NCI-H510A (cell line): ENCODE data around the gene FNDC3A.
A peak's percentile ranks its signal among the peaks of the same experiment; 100 is the strongest.

Experiments
- DNase-seq: peaks from one replicate; lab custom pipeline; 2025; lab: John Stamatoyannopoulos, UW

Gene FNDC3A, protein sequence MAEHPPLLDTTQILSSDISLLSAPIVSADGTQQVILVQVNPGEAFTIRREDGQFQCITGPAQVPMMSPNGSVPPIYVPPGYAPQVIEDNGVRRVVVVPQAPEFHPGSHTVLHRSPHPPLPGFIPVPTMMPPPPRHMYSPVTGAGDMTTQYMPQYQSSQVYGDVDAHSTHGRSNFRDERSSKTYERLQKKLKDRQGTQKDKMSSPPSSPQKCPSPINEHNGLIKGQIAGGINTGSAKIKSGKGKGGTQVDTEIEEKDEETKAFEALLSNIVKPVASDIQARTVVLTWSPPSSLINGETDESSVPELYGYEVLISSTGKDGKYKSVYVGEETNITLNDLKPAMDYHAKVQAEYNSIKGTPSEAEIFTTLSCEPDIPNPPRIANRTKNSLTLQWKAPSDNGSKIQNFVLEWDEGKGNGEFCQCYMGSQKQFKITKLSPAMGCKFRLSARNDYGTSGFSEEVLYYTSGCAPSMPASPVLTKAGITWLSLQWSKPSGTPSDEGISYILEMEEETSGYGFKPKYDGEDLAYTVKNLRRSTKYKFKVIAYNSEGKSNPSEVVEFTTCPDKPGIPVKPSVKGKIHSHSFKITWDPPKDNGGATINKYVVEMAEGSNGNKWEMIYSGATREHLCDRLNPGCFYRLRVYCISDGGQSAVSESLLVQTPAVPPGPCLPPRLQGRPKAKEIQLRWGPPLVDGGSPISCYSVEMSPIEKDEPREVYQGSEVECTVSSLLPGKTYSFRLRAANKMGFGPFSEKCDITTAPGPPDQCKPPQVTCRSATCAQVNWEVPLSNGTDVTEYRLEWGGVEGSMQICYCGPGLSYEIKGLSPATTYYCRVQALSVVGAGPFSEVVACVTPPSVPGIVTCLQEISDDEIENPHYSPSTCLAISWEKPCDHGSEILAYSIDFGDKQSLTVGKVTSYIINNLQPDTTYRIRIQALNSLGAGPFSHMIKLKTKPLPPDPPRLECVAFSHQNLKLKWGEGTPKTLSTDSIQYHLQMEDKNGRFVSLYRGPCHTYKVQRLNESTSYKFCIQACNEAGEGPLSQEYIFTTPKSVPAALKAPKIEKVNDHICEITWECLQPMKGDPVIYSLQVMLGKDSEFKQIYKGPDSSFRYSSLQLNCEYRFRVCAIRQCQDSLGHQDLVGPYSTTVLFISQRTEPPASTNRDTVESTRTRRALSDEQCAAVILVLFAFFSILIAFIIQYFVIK

DNA sequence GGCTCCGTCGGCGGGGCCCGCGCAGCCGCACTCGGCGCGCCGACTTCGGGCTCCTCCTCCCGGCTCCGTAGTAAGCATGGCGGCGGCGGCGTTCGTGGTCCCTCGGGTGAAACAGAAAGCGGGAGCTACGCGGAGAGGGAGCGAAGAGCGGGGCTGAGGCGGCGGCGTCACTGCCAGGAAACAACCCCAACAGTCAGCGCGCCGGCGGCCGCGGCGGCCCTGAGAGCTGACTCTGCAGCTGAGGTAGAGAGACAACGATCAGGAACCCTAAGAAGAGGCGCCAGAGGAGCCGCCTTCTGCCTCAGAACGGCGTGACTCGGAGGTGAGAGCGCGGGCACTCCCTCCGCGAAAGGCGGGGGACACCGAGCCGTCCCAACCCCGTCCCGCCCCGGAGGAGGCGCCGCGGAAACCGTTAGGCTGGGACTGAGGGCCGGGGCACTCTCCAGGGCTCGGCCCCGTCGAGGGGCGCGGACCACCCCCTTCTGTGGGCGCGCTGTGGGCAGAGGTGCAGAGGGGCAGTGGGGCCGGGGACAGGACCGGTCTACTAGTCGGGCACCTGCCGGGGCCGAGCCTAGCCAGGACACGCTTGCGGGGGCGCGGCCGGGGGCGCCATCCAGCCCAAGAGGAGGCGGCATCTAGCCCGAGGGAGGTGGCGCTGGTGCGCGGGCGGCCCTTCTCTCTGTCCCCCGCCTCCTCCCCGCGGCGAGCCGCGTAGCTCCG lies at the start of gene FNDC3A:
Gene FNDC3A, plus strand, starts transcription at position 57 of the 720 bp plus-strand sequence. CDS start 30,279 bp downstream, outside the sequence.
- DNase-seq = peak; percentile 41

DNA sequence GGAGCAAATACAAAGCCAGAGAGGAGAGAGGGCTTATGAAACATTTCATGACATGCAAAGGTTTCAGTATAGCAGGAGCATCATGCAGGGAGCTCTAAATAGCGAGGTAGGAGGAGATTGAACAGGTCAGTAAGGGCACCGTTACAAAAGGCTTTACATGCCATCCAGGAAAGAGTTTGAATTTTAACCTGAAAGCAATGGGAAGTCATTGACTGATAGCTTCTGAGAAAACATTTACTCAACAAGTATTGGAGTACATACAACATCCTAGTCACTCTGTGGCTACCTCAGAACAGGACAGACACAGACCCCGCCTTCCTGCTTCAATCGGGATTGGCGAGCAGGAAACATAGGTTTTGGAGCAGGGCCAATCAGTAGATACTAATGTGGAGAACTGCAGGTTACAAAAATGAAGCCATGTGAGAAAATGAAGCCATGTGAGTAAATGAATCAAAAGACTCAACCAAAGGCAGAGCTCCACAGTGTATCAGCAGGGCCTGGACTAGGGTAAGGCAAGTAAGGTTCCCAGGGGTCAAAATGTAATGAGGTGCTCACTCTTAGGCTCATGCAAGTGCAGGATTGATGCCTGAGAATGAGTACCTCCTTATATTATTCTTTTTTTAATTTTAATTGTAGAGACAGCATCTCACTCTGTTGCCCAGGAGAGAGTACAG lies 46.8 kb upstream of the FNDC3A start:
- no peak for DNase-seq

DNA sequence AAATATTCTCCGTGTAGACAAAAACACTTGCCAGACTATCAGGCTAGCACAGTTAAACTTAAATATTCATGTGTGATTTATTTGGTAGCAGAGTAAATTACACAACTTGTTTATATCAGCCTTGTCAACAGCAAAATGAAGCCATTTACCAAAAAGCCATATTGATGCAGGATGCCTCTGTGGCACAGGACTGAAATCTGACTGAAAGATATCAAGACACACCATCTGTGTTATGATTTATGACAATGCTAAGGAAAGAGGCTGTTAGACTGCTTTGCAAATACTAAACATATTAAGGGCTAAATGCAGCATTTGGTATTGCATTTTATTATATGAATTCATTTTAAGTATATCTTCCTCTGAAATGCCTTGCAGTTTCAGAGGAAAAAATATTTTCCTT lies 44.8 kb upstream of the FNDC3A start:
- no peak for DNase-seq

DNA sequence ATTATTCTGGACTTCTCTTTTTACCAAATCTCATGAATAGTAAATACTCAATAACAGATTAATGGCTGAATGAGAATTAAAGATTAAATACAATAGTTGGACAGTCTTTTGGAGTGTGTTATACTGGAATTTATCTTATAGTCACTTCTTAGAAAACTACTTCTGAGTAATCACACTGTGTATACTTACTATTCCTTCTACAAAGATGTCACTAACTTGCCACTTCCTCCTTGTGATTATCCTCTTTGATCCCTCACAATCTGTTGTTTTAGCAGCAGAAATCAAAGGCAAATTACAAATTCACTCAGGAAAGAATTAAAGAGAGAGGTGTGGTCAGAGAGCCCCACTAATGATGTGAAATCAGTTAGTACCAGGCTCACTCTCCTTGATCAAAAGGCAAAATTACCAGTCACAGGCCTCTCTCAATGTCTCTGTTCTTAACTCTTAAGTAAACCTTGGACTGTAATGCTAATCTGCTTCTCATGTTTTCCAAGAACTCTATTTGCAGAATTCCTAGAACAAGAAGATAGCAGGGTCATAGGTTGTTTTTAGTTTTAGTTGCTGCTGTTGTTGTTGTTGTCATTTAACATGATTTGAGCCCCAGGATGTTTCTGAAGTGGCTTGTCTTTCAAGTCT lies 37.3 kb upstream of the FNDC3A start:
- no peak for DNase-seq

DNA sequence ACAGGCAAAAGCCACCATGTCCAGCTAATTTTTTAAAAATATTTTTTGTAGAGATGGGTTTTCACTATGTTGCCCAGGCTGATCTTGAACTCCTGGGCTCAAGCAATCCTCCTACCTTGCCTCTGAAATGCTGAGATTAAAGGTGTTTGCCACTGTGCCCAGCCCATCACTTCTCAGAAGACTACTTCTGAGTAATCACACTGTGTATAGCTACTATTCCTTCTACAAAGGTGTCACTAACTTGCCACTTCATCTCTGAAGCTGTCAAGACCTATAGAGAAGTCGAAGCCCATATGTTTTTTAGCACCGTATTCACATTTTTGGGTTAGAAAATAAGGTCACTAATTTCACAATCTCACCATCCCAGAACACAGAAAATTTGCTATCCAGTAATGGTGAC lies 36.0 kb upstream of the FNDC3A start:
- no peak for DNase-seq

DNA sequence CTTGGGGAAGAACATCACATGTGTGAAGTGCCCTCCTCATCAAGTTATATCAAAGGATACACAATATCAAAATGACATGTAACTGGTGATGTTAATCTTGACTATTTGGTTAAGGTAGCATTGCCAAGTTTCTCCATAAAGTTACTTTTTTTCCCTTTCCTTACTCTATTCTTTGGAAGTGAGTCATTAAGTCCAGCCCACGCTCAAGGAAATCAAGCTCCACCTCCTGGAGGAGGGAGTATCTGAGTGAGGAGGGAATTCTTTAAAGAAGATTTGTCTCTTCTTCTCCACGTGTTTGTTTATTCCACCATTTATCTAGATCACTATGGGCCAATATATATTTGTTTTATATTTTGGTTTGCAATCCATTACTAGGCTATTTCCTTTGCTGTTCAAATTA lies 33.6 kb upstream of the FNDC3A start:
- no peak for DNase-seq

DNA sequence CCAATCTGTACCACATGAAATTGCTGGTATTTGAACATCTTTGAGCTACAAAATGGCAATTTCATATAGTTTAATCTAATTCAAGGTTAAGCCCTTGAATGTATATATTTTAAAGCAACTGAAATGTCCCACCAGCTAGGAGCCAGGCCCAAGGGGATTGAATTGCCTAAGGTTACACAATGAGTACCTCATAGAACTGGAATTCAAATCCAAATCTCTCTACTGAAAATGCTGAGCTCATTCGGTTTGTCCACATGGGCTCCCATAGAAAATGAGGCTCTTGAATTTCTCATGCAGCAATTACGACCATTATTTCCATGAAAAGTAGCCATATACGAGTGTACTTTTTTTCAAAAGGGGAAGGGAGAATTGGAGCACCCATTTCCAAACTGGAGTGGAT lies 31.5 kb upstream of the FNDC3A start:
- DNase-seq = no peak

DNA sequence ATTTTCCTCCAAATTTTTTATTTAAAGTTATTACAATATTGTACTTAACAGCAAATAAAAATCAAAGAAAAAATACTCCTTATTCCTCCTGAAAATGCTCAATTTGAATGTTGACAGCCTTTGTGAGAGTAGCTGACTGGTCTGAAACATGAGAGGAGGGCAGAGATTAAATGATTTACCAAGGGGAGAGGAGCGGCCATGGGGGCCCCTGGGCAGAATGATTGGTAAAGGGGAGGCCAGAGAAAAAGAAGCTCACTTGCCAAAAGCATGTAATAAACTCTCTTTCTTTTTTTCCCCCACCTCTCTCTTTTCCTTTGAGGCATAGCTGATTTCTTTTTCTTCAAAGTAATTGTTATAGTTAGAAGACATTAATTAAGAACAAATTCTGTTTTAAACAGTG lies 30.1 kb upstream of the FNDC3A start:
- DNase-seq = no peak

DNA sequence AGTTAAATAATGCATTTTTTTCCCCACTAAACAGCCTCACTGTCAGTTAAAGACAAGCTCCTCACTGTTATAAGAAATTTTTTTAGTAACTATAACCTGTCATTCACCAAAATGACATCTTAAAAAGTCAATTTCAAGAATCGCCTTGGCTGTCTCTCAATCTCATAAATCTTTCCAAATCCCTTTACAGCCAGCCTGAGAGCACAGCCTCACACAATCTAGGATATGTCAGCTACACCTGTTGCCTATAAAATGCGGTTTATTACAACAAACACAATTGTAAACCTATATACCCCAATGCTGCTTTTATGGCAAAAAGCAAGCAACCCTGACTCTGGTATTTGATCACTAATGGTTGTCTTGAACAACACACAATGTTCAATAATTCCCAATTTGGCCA lies 29.5 kb upstream of the FNDC3A start:
- DNase-seq = no peak

DNA sequence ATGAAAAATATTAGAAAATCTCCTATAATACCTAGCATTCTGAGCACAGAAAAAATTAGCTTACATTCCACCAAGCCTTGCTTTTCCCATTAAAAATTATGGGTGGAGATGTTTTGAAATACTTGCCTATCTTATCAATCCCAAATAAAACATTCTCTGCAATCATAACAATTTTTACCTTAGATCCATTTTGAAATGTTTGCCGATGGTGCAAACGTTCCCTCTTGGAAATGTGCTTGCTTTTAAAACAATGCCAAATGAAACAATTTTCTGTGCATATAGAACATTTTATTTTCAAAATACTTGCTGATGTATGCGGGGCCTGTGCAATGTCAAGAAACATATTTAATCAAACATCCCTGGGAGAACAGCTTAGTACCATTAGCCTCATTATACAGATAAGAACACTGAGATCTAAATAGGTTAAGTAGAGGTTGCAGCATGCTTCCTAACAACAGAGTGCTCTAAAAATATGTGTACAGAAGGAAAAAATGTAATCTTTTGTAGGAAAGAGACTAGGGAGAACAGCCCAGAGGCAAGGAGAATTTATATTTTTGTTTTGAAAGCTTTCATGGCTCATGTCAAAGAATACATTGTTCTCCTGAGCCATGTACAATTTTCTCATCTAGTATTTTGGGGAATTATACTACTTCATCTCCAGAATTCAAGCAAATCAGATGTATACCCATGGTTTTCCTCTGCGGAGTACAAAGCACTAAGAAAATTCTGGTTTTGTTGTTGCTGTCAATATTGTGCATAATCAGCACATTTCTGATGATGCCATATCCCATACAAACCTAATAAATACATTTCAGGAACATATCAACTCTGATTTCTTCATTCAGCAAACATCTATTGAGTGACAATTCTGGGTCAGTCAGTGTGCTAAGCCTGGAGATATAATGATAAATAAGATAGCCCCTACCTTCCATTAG lies 25.9 kb upstream of the FNDC3A start:
- no peak for DNase-seq

DNA sequence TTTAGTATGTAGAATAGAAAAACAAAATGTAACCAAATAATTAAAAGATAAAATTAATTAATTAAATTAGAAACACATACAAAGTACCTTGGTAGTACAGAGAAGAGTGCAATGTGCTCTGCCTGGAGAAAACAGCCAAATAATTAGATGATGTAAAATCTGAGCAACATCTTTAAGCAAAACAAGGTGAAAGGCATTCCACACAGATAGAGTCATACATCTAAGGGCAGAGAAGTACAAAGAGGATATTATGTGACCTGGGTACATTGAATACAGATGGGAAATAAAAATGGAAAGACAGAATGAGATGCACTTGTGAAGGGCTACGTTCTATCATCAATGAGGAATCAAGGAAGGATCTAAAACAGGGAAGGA lies 25.2 kb upstream of the FNDC3A start:
- no peak for DNase-seq

DNA sequence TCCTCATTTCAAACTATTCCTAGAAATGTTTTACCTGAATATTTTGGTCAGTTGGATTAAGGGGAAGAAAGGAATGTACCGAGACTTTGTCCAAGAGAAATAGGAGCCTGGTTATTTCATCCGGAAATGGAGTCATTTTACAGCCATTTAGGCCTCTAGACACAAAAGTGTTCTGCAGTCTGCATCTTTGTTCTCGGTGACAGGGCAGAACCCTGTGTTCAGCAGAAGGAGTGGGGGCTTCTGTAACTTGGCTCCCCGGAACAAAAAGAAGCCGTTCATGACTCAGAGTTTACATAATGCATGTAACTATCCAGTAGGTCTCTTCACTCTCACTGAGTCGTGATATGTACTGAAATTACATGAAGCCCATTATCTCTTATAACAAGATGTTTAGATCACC lies 21.6 kb upstream of the FNDC3A start:
- no peak for DNase-seq

DNA sequence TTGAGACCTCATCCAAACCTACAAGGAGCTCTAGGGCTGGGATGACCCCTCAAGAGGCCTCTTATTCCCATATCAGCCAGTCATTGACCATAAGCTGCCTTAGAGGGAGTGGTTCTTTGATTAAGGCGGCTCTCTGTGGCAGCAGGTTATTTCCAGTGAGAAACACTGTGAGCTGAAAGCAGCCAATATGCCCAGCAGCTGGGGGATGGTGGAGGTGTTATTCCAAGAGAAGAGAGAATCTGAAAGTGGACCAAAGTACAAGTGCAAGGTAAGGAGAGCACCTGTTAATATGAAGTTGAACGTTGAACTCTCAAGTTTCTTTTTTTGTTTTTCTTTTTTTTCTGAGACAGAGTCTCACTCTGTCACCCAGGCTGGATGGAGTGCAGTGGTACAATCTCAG lies 20.2 kb upstream of the FNDC3A start:
- no peak for DNase-seq

DNA sequence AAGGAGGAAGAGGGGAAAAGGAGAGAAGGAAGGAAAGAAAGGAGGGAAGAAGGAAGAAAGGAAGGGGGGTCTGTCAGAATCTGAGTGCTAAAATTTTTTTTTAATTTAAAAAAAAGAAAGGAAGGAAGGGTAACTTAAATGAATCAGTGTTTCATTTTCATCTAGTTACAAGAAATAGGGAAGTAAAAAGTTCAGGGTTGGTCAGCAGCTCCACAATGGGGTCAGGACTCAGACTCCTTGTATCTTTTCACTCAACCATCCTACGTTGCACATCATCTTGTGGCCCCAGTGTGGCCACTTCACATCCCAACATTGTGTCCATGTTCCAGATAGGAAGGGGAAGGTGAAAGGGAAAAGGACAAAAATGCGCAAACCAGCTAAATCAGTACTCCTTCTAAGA lies 14.3 kb upstream of the FNDC3A start:
- no peak for DNase-seq

DNA sequence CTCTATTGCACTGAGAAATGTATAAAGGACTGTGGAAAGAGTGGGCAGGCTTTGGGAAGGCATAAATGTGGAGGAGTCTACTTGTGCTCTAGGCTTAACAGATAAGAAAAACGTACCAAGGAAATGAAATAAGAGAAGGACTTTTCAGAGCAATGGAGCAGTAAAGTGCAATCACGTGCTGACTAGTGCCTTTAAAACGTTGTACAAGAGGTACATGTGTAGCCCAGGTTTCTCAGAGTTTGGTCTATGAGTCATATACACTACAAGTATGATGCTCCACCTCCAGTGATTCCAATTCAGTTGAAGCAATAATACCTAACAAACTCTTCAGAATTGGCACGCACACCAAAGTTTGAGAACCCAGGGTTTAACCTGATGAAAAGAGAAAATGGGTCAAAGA lies 13.4 kb upstream of the FNDC3A start:
- DNase-seq = no peak

DNA sequence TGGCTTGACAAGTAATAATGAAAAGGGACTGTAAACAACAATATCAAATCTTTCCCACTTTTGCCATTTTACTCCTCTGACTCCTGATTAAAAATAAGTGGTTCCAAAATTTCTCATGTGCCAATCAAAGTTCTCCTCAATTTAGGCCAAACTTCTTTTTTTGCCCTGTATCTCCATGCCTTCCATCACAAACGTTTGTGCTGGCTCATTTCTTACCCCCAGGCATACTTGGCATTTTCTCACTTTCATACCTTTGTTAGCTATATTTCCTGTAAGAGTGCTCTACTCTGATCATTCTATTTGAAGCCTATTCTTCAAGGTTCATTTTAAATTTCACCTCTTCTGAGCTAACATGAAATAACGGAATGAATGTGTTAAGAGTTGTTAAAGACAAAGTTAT lies 10.0 kb upstream of the FNDC3A start:
- DNase-seq = no peak

DNA sequence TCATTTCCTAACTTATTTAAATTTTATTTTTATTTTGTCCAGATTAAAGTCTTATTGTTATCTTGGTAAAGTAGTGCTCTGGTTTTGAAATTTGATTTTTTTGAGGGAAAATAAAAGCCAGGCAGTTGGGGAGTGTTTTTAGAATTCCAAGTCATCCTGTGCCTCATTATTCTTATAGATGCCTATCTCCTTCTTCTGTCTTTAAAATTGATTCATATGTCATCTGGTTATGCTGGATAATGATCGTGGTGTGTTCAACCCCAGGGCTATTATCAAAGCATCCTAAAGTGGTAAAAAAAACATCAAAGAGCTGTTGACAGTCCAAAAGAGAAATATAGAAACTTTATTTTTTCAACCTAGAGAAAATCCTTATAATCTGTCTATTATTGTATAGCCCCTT lies 6.0 kb upstream of the FNDC3A start:
- no peak for DNase-seq

DNA sequence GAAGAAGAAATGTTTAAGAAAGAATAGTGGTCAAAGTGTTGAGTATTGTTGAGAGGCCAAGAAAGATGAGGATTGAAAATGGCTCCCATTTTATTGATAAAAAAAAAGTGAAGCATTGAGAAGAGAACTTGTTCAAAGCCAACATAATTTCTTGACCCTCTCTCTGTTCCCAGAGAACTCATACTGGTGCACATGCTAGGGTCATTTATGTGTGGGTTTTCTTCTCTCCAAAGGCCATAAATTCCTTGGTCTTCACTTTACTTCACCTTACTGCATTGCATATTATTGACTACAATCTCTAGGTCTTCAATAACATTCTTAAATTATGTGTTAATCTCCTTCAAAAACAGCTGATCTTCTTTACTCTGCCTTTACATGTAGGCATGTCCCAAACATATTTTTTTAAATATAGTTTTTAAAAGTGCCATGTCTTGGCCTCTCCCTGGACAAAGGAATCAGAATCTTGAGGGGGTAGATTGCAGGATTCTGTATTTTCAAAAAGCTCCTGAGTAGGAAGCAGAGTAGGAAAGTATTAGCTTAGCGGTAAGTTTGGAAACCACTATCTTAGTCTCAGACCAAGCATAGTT lies 1.8 kb upstream of the FNDC3A start:
- DNase-seq = no peak

DNA sequence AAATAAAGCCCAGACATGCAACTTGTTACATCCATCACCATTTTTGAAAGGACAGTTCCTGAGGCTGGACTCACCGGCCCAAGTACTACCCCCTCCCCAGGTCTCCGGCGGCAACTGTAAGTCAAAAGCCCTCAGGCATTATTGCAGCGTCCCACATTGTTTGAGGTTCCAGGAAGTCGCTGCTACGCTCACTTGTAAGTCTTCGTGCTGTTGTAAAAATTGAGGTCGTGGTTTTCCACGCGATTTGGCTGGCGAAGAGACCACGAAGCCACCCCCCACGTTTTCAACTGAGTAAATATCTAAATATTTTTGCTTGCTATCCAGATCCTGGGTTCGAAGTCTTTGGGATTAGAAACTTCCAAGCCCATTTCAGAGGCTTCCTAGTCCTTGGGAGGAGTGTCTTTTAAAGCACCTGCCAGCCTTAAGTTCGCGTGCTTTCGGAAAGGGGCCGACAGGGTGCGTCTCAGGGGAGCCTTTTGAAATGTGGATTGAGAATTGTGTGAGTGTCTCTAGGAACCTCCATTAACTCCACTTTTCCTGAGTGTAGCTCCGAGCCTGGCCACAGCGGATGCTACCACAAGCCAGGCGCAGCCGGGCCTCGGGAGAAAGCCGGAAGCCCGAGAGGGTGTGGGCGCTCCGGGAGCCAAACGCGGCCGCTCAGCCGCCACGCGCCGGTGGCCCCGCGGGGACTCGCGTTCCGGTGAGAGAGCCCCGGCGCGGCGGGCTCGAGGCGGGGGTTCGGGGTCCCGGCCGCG lies 434 bp upstream of the FNDC3A start:
- peak; percentile 4 for DNase-seq
